Mesenchymal stem cell (in vitro differentiated cells and primary cell): ENCODE results near the gene GAA. TPM values are rescaled to one million over a fixed set of nuclear protein-coding genes. Genes with fewer than 3 reads are reported as not detected.

Experiments
- DNase-seq: peaks from one replicate; pipeline ENCODE4 v3.0.0-alpha.2; 2013
- H2AFZ ChIP-seq: one replicate; pipeline ENCODE4 v1.6.1; 2013; ENCODE audit warnings: low read depth, mild to moderate bottlenecking, control low read depth, inconsistent platforms, low read length, moderate library complexity
- H2AK5ac ChIP-seq: 2 replicates; pipeline ENCODE4 v1.6.1; 2013; ENCODE audit warnings: low read length, moderate library complexity, mild to moderate bottlenecking, inconsistent platforms; ENCODE audit not compliant: severe bottlenecking
- H2BK120ac ChIP-seq: one replicate; pipeline ENCODE4 v1.6.1; 2013; ENCODE audit warnings: low read depth, mild to moderate bottlenecking, inconsistent platforms, low read length, moderate library complexity
- H2BK12ac ChIP-seq, 2 experiments: one replicate each; pipeline ENCODE4 v1.6.1; 2013; ENCODE audit warnings: inconsistent platforms in 2 of 2, low read length in 2 of 2, mild to moderate bottlenecking in 2 of 2, moderate library complexity in 2 of 2, control low read depth in 1 of 2
- H2BK15ac ChIP-seq: one replicate; pipeline ENCODE4 v1.6.1; 2013; ENCODE audit warnings: mild to moderate bottlenecking, low read depth, inconsistent platforms; ENCODE audit not compliant: poor library complexity, severe bottlenecking
- H2BK5ac ChIP-seq: 2 replicates; pipeline ENCODE4 v1.6.1; 2013; ENCODE audit warnings: low read depth, mild to moderate bottlenecking, low read length, control low read depth, inconsistent platforms; ENCODE audit not compliant: poor library complexity, severe bottlenecking
- H3K14ac ChIP-seq, 2 experiments: one replicate each; pipeline ENCODE4 v1.6.1; 2013; ENCODE audit warnings: inconsistent platforms in 2 of 2, low read length in 2 of 2, control low read depth in 1 of 2, mild to moderate bottlenecking in 1 of 2, moderate library complexity in 1 of 2
- H3K18ac ChIP-seq, 2 experiments: one replicate each; pipeline ENCODE4 v1.6.1; 2013; ENCODE audit warnings: inconsistent platforms in 2 of 2, low read length in 2 of 2, control low read depth in 1 of 2, low read depth in 1 of 2, mild to moderate bottlenecking in 1 of 2
- H3K23ac ChIP-seq, 2 experiments: one replicate each; pipeline ENCODE4 v1.6.1; 2013; ENCODE audit warnings: inconsistent platforms in 2 of 2, low read length in 2 of 2, mild to moderate bottlenecking in 2 of 2, moderate library complexity in 2 of 2, control low read depth in 1 of 2
- H3K27ac ChIP-seq: 2 replicates; pipeline ENCODE4 v1.5.1; 2013; ENCODE audit warnings: mild to moderate bottlenecking, moderate library complexity, low read length, control low read depth, inconsistent platforms; ENCODE audit not compliant: poor library complexity, severe bottlenecking
- H3K27me3 ChIP-seq, 2 experiments: 2 replicates each; pipeline versions ENCODE4 v1.6.1 to v1.7.0; 2013; ENCODE audit warnings: low read length in 2 of 2, mild to moderate bottlenecking in 2 of 2, moderate library complexity in 2 of 2, control low read depth in 1 of 2, inconsistent platforms in 1 of 2; ENCODE audit not compliant: control insufficient read depth in 1 of 2, insufficient read depth in 1 of 2
- H3K36me3 ChIP-seq, 2 experiments: 2 replicates each; pipeline versions ENCODE4 v1.6.1 to v1.7.0; 2013; ENCODE audit warnings: low read length in 2 of 2, control low read depth in 1 of 2, inconsistent platforms in 1 of 2, low read depth in 1 of 2, mild to moderate bottlenecking in 1 of 2; ENCODE audit not compliant: insufficient read depth in 2 of 2, control insufficient read depth in 1 of 2
- H3K4ac ChIP-seq, 2 experiments: one replicate each; pipeline ENCODE4 v1.6.1; 2013; ENCODE audit warnings: inconsistent platforms in 2 of 2, low read length in 2 of 2, mild to moderate bottlenecking in 2 of 2, moderate library complexity in 2 of 2, control low read depth in 1 of 2, low read depth in 1 of 2
- H3K4me1 ChIP-seq: 2 replicates; pipeline ENCODE4 v1.6.1; 2013; ENCODE audit warnings: low read depth, low read length, control low read depth; ENCODE audit not compliant: control insufficient read depth, insufficient read depth
- H3K4me2 ChIP-seq: 2 replicates; pipeline ENCODE4 v1.6.1; 2013; ENCODE audit warnings: low read length, mild to moderate bottlenecking, inconsistent platforms; ENCODE audit not compliant: poor library complexity, severe bottlenecking
- H3K4me3 ChIP-seq, 2 experiments: 2 replicates each; pipeline versions ENCODE4 v1.5.1 to v1.7.0; 2013; ENCODE audit warnings: low read length in 2 of 2, mild to moderate bottlenecking in 2 of 2, control low read depth in 1 of 2, low read depth in 1 of 2; ENCODE audit not compliant: insufficient read depth in 1 of 2
- H3K79me1 ChIP-seq: replicated peaks from 2 replicates; pipeline ENCODE4 v1.6.1; 2013; ENCODE audit warnings: mild to moderate bottlenecking, control low read depth, low read length, inconsistent platforms; ENCODE audit not compliant: poor library complexity, severe bottlenecking
- H3K9ac ChIP-seq: 2 replicates; pipeline ENCODE4 v1.7.0; 2013; ENCODE audit warnings: mild to moderate bottlenecking, low read length, moderate library complexity
- H3K9me3 ChIP-seq: 2 replicates; pipeline ENCODE4 v1.7.0; 2013; ENCODE audit warnings: mild to moderate bottlenecking, low read length; ENCODE audit not compliant: control insufficient read depth
- H4K8ac ChIP-seq: one replicate; pipeline ENCODE4 v1.6.1; 2013; ENCODE audit warnings: inconsistent platforms, mild to moderate bottlenecking, low read length, moderate library complexity
- H4K91ac ChIP-seq: one replicate; pipeline ENCODE4 v1.6.1; 2013; ENCODE audit warnings: mild to moderate bottlenecking, low read length, inconsistent platforms
- WGBS: methylation state at CpG from one replicate; pipeline ENCODE4 v1.1.7; 2013; ENCODE audit warnings: mixed read lengths; 5-methylcytosine and 5-hydroxymethylcytosine counted together
- polyA plus RNA-seq, 2 experiments: library from polyadenylated mRNA; stranded (reverse); fragments of 200-250 nt; gene quantifications; one replicate each; pipeline ENCODE4 v1.2.3, GENCODE V29; 2013

The GAA gene
- polyA plus RNA-seq (2013, experiment 1 of 2), result 33.6 TPM
- 33.3 TPM for polyA plus RNA-seq (2013, experiment 2 of 2)

DNA sequence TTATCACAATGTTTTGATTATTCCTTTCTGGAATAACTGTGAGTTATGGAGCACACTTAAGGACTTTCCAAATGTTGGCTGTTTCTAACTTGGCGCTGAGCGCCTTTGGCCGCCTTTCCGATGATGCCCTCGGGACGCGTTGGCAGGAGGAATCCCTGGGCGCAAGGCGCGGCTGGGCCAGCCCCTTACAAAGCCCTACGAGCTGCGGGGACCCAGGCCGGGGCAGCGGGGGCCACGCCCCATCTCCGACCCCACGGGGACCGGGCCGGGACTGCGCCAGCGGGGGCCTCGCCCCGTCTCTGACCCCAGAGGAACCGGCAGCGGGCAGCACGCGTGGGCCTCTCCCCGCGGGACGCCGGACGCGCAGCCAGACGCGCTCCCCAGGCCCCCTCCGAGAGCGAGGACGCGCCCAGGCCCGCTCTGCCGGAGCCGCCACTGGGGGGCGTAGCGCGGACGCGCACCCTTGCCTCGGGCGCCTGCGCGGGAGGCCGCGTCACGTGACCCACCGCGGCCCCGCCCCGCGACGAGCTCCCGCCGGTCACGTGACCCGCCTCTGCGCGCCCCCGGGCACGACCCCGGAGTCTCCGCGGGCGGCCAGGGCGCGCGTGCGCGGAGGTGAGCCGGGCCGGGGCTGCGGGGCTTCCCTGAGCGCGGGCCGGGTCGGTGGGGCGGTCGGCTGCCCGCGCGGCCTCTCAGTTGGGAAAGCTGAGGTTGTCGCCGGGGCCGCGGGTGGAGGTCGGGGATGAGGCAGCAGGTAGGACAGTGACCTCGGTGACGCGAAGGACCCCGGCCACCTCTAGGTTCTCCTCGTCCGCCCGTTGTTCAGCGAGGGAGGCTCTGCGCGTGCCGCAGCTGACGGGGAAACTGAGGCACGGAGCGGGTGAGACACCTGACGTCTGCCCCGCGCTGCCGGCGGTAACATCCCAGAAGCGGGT, at the start of gene GAA:
Gene GAA, plus strand, starts transcription at position 571 of the 935 bp plus-strand sequence. CDS start 3,006 bp downstream, outside the sequence.
- Histone ChIP-seq H3K79me1 (peaks cover 4% of the 10 kb centered on the region), H2BK12ac (peak within 1 kb of the TSS in 1 of 2 experiments; percentile 47), H3K14ac (peak within 1 kb of the TSS in 1 of 2 experiments; percentile 97), H3K23ac (peak within 1 kb of the TSS in 1 of 2 experiments; percentile 29), H3K36me3 (no peaks in the 10 kb centered on the region), H3K9me3 (no peaks in the 10 kb centered on the region), H3K18ac (peak within 1 kb of the TSS; percentile 96 to 97), H3K4me1 (peaks cover 30% of the 10 kb centered on the region), H3K4me3 (peak within 1 kb of the TSS; percentile 87 to 99), H2BK15ac (peak within 1 kb of the TSS; percentile 82), H2AK5ac (no peak within 1 kb of the TSS), H3K9ac (peak within 1 kb of the TSS; percentile 95), H3K4ac (peak within 1 kb of the TSS; percentile 92 to 93), H2BK5ac (peak within 1 kb of the TSS; percentile 71), H4K91ac (peak within 1 kb of the TSS; percentile 96), H2AFZ (peak within 1 kb of the TSS; percentile 89), H3K27me3 (peaks cover 5 to 20% of the 10 kb centered on the region in 2 experiments), H3K27ac (no peak within 1 kb of the TSS), H3K4me2 (peak within 1 kb of the TSS; percentile 95), H4K8ac (peak within 1 kb of the TSS; percentile 99), H2BK120ac (peak within 1 kb of the TSS; percentile 83)
- 1% methylated on average over 80 of the region's 114 CpGs for WGBS
- DNase-seq, result peak; percentile 72

DNA sequence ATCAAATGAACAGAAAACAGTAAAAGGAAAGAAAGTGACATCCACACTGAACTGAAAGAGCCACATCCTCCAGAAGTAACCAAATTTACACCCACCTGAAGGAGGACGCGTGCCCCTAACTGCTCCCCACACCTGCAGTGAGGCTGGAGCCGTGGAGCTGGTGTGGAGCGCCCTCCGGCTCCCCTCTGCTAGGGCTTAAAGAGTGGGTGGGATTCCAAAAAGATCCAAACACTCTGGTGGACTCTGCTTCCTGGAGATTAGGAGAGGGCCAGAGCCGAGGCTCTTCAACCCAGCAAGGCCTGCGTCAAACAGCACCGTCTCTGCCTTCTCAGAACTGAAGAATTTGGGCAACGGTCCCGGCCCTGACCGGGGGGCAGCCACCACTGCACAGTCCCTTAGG, 49.7 kb upstream of the GAA start:
- H3K4me3 ChIP-seq, result no peak overlapping the region
- no peaks in the 10 kb centered on the region for H3K4me1 ChIP-seq
- no peak overlapping the region for H3K4ac ChIP-seq
- no peak overlapping the region for H2AFZ ChIP-seq
- peaks cover 19 to 26% of the 10 kb centered on the region in 2 experiments for H3K36me3 ChIP-seq
- H2BK12ac ChIP-seq, result no peak overlapping the region
- no peak overlapping the region for H3K23ac ChIP-seq
- no peaks in the 10 kb centered on the region for H3K9me3 ChIP-seq
- H3K14ac ChIP-seq, result no peak overlapping the region
- 97% methylated on average over 11 of the region's 11 CpGs for WGBS
- no peak overlapping the region for H2AK5ac ChIP-seq
- H4K8ac ChIP-seq, result no peak overlapping the region
- no peak overlapping the region for H3K9ac ChIP-seq
- H3K4me2 ChIP-seq, result no peak overlapping the region
- H3K27me3 ChIP-seq, result no peaks in the 10 kb centered on the region
- no peak overlapping the region for H3K18ac ChIP-seq
- H2BK5ac ChIP-seq, result no peak overlapping the region
- no peak overlapping the region for H2BK120ac ChIP-seq
- no peak overlapping the region for H4K91ac ChIP-seq
- H2BK15ac ChIP-seq, result no peak overlapping the region
- no peaks in the 10 kb centered on the region for H3K79me1 ChIP-seq
- no peak overlapping the region for H3K27ac ChIP-seq
- DNase-seq, result no peak

DNA sequence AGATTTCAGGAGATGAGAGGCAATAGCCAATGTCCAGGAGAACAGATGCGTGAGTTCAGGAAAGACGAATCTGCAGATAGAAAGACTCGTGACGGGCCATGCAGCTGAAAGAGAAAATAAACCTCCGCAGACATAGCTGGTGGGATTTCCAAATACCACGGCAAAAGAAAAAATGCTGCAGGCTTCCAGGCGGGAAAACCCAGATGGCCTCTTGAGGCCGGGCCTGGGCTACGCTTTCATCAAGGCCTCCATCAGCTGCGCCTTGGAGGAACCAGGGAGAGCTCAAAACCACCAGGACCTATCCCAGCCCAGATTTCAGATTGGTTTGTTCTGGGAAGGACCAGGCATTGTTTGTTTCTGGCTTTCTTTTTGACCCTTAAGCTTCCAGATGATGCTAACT, 48.3 kb upstream of the GAA start:
- no peaks in the 10 kb centered on the region for H3K4me1 ChIP-seq
- no peaks in the 10 kb centered on the region for H3K27me3 ChIP-seq
- no peak overlapping the region for H3K14ac ChIP-seq
- no peak overlapping the region for H4K8ac ChIP-seq
- H2AFZ ChIP-seq, result no peak overlapping the region
- H4K91ac ChIP-seq, result peak overlapping the region; percentile 15
- H3K18ac ChIP-seq, result no peak overlapping the region
- H2AK5ac ChIP-seq, result no peak overlapping the region
- H3K4me3 ChIP-seq, result no peak overlapping the region
- no peak overlapping the region for H2BK12ac ChIP-seq
- no peak overlapping the region for H3K23ac ChIP-seq
- no peaks in the 10 kb centered on the region for H3K9me3 ChIP-seq
- H3K4ac ChIP-seq, result no peak overlapping the region
- no peak overlapping the region for H3K9ac ChIP-seq
- peak; percentile 29 for DNase-seq
- 88% methylated on average over 10 of the region's 10 CpGs for WGBS
- no peaks in the 10 kb centered on the region for H3K79me1 ChIP-seq
- no peak overlapping the region for H3K27ac ChIP-seq
- no peak overlapping the region for H3K4me2 ChIP-seq
- H3K36me3 ChIP-seq, result peaks cover 19 to 26% of the 10 kb centered on the region in 2 experiments
- no peak overlapping the region for H2BK120ac ChIP-seq
- no peak overlapping the region for H2BK5ac ChIP-seq
- no peak overlapping the region for H2BK15ac ChIP-seq

DNA sequence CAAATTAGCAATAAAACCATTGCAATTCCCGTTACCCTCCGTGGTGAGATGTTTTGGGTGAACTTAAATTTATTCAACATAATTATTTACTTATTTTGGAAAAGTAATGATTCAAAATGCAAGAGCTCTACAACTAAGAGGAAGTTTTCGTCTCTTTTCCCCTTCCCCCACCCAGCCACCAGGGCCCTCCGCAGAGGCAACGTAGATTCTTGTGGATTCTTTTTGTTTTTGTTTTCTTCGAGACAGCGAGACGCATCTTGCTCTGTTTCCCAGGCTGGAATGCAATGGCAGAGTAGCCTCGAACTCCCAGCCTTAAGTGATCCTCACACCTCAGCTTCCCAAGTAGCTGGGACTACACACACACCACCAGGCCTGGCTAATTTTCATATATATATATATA, 45.8 kb upstream of the GAA start:
- Histone ChIP-seq H3K27ac (no peak overlapping the region), H2BK120ac (no peak overlapping the region), H2BK5ac (no peak overlapping the region), H3K18ac (no peak overlapping the region), H2BK15ac (no peak overlapping the region), H4K91ac (no peak overlapping the region), H3K79me1 (no peaks in the 10 kb centered on the region), H3K4me1 (peaks cover 4% of the 10 kb centered on the region), H3K4me3 (no peak overlapping the region), H3K27me3 (no peaks in the 10 kb centered on the region), H2AK5ac (no peak overlapping the region), H3K9me3 (no peaks in the 10 kb centered on the region), H2BK12ac (no peak overlapping the region), H2AFZ (no peak overlapping the region), H3K36me3 (peaks cover 15 to 18% of the 10 kb centered on the region in 2 experiments), H3K4ac (no peak overlapping the region), H3K9ac (no peak overlapping the region), H3K14ac (no peak overlapping the region), H3K23ac (no peak overlapping the region), H4K8ac (no peak overlapping the region), H3K4me2 (no peak overlapping the region)
- no peak for DNase-seq
- WGBS, result 62% methylated on average over 7 of the region's 9 CpGs
